Endometrial microvascular endothelial cells (primary cell): ENCODE data around the gene ATP2B3. TPM values are rescaled to one million over a fixed set of nuclear protein-coding genes. Genes with fewer than 3 reads are reported as not detected.

Experiments
- in situ Hi-C: cut with HindIII; loops from 2 replicates; pipeline ENCODE4 v1.10.0; 2017; ENCODE audit warnings: low sequenced_read_pairs, low pct_unique_long_range_greater_than_20kb; ENCODE audit errors: inconsistent ontology term
- total RNA-seq: library from RNA; depleted of rRNA; stranded (reverse); fragments of >200 nt; gene quantifications from one replicate; pipeline ENCODE4 v1.2.3, GENCODE V29; 2015; ENCODE audit errors: inconsistent ontology term

ATP2B3 gene
- total RNA-seq, 1 donor from 2014 or later = not detected

DNA sequence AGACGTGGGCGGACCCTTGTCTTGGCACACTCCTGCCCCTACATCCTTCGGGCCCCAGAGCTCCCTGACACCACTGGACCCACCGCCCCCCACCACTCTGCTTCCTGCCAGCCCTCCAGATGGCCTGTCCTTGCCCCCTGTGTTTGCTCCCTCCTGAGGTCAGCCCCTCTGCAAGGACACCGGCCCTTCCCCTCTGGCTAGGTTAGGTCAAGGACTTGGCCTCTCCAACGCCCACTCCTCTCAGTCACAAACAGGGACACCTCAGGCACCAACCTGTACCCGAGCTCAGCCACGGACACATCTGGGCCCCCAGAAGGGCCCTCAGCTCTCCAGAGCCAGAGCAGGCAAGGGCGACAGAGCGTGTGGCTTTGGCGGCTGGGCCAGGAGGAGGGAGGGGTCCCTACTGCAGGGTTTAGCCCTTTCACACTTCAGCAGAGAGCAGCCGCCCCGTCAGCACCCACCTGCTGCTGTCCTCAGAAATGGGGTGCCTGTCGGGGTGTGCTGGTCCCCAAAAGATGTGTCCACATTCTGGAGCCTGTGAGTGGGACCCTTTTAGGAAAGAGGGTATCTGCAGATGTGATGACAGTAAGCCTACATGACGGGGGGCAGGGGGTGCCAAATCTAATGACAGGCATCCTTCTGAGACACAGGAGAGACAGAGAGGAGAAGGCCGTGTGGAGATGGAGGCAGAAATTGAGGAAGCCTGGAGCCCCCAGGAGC is 106.0 kb downstream of the ATP2B3 start:
- in situ Hi-C loops = no loop called here

DNA sequence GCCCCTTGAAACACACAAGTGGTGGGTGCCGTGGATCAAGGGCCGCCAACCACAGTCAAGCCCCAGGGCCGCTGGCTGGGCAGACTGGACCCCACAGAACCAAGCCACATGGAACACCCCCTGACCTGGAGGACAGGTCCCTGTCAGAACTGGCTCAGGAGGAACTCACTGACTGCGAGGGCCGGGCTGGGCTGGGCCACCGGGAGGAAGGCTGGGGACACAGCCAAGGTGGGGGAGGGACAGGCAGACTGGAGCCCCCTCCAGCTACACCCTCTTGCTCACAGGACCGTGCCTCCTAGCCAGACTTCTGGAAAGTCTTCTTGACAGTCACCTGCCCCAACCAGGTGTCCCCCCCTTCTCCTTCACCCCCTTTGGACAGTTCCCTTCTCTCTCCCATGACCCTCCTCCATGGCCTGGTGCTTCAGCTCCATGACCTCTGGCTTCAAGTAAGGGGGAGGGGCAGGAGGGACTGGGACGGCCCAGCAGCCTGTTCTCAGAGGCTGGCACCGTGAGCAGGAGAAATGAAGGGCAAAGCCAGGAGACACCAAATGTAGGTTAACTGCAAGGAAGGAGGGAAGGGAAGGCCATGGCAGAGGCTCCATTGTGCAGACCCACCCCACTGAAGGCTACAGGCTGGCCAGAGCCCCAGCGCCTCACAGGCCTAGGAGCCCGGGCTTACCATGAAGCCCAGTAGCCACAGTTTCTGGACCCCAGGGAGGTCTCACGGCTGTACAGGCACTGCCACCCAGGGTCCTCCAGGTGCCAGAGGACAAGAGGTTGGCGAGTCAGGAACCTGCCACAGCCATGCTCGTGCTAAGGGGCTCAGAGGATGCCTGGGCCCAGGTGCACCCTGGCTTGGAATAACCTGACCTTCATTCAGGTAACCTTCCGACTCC is 107.0 kb downstream of the ATP2B3 start:
- in situ Hi-C loops = no loop called here

DNA sequence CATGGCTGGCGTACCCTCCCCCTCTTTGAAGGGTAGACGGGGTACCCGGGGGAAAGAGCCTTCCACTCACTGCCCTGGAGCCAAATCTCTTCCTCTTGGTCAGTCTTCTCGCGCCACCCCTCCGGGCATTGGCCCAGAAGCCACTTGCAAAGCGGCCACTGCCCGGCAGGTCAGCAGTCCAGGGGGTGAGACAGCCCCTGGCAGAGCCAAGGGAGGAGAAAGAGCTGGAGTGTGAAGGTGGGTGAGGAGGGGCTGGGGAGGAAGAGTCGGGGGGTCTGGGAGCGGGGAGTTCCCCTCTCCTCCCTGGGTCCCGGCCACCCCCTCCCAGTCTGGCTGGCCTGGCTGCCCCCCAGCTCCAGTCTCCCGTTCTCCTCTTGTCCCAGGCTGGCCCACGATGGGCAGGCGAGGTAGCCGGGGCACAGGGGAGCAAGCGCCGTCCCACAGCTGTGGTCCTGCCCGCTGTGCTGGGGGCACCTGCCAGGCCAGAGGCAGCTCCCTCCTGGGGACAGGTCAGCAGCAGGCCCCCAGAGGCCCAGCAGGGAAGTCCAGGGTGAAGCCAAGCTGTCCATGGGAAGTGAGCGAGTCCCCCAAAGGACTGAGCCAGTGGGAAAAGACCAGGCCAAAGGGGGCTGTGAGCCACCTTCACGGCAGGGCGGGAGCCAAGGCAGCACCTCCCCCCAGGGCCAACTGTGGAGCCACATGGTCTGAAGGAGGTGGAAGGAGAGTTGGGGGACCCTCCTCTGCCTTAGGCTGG is 108.0 kb downstream of the ATP2B3 start:
- in situ Hi-C loops = no loop called here

DNA sequence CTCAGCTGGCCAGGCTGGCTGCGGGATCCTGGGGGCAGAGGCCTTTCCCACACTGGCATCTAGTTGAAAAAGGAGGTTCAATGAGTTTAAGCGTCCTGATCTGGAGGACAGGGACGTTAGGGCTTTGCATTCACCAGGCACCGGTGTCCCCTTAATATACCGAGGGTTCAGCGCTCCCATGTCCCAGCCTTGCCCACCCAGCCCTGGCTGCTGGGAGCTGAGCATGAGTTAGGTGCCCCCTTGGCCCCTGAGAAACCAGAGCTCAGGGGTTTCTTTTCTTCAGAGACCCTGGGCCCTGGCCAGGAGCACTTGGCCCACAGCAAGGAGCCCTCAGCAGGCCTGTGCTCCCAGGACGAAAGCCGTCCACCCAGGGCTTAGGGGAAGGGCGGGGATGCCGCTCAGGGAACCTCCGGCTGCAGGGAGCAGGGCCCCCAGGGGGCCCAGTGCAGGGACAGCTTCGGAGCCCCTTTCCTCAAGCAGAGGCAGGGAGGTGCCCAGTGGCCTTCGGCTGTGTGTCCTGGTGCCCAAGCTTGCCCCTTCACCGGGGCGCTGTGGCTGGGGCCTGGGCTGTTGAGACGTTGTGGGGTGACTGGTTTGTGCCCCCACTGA is 108.7 kb downstream of the ATP2B3 start:
- in situ Hi-C loops = no loop called here

DNA sequence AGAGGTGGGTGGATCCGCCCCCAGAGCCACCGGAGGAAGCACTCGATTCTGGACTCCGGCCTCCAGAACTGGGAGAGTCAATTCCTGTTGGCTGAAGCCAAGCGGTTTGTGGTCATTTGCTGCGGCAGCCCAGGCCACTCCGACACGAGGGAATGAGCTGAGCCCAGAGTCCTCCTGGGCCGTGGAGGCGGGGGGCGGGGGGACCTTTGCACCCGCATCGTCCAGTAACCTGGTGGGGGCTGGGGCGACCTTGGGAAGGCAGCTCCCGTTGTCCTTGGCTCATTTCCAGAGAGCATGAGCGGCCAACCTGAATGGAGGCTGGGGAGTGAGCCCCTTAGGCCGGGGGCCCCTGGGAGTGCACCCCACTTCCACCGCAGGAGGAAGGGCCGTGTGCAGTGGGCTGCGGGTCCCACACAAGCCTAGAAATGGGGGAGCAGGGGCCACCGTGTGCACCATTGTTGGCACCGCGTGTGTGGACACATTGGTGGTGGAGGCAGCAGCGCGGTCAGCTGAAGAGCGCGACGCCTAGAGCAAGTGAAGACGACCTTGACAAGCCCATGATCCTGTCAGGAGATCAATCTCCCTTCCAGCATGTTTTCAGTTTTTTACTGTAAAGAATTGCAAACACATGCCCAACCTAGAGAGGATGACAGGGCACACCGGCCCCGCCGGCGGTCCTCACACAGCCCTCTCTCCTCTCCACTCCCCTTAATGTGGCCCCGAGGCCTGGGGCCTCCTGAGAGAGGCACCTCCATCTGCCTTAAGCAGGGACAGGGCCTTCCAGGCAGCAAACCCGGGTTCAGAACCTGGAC is 109.6 kb downstream of the ATP2B3 start:
- in situ Hi-C loops = no loop called here

DNA sequence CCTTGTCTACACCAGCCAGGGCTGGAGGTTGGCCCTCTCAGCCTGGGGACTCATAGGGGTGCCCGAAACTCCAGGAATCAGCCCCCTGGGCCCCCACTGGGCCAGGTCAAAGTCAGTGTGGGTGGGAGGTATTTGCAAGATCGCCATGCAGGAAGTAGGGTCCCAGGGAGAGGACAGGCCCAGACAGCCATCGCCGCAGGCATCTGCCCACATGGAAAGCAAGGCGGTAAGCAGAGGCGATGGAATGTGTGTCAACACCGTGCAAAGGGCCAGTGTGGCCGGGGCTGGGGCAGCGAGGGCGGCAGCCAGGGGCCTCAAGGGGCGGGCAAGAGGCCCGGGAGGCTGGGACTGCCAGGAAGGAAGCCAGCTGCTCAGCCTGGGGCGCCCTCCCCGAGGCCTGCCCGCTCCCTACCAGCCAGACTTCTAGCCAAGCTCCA is 110.3 kb downstream of the ATP2B3 start:
- in situ Hi-C loops = no loop called here

DNA sequence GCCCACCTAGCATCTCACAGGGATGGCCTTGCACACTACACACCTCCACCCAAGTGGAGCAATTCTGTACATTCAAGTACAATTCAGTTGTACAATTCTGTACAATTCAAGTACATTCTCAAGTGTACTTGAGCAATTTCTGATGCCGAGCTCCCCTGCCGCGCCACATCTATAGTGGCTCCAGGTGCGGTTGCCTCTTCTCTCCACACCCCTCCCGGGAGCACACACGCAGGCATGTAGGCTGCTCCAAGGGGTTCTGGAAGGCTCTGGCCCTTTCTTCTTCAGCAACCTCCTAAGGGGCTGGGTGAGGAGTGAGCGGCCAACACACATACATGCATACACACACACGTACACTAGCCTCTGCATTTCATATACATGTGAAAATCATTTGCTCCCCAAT is 110.7 kb downstream of the ATP2B3 start:
- in situ Hi-C loops = no loop called here

DNA sequence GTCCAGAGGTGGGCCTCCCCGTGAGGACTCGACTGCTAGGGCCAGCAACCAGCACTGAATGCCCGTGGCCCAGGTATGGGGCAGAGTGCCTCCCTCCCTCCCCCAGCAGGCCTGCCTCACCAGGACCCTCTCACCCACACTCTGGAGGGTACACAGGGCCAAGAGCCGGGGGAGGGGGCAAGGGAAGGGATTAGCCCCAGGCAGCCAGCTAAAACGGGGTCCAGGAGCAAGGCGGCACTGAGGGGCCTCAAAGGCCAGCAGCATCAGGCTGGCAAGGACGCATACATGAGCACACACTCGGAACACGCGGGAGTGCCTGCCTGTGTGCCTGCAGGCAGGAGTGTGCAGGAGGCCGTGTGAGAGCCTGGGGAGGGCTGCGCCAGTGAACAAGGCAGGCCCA is 111.2 kb downstream of the ATP2B3 start:
- in situ Hi-C loops = no loop called here

DNA sequence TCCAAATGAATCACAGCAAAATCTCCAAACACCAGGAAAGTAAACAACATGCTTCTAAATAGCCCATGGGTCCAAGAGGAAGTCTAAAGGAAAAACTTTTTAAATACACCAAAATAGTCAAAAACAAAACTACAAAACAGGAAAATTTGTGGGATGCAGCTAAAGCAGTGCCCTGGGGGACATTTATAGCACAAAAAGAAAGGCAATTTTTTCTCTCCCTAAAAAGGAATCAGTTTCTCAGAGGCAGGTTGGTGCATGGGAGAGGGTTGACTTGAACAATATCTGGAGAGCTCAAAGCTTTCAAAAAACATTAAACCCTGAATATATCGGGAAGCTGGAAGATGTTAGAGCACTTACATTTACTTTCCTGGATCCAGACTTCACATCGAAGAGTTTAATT is 113.9 kb downstream of the ATP2B3 start:
- in situ Hi-C loops = no loop called here

DNA sequence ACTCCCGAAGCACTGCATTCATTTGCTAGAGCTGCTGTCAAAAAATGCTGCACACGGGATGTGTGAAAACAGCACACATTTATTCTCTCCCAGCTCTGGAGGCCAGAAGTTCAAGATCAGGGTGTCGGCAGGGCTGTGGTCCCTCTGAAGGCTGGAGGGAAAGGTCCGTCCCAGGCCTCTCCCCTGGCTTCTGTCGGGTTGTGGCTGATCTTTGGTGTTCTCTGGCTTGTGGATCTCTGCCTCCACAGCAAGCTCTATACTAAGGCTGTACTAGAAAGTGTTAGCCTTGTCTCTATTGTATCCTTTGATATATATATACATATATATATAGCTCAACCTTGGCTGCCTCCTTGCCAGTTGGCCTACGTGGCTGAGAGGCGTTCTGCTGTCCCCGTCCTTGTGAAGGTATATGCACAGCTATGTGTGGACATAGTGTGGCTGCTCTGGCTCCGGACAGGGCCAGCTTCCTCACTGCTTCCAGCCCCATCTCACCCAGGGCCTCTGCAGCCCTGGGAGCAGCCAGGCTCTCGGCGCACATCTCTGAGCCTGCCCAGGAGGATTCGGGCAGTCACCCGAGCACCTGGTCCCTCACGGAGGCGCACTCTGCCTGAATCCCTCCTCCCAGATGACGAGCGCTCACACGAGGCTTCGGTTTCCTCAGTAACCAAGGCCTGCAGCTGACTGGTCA is 114.6 kb downstream of the ATP2B3 start:
- in situ Hi-C loops = no loop called here

Other genes with a start within 250 kb of the ATP2B3 start
- not detected for gene PNMA6F, start 195.9 kb upstream of the ATP2B3 start, total RNA-seq
- 4.7 TPM for gene ZNF275, start 183.5 kb upstream of the ATP2B3 start, total RNA-seq
- gene PNMA6E, start 116.3 kb upstream of the ATP2B3 start, total RNA-seq = not detected
- gene ZFP92, start 106.2 kb upstream of the ATP2B3 start, total RNA-seq = 1.3 TPM
- gene TREX2, start 71.6 kb upstream of the ATP2B3 start, total RNA-seq = 0.56 TPM
- gene HAUS7, start 47.1 kb upstream of the ATP2B3 start, total RNA-seq = 39.3 TPM
- gene BGN, start 22.7 kb upstream of the ATP2B3 start, total RNA-seq = 2.9 TPM
- 52.3 TPM for gene CCNQ, start 81.5 kb downstream of the ATP2B3 start, total RNA-seq
- gene DUSP9, start 129.6 kb downstream of the ATP2B3 start, total RNA-seq = not detected
- not detected for gene PNCK, start 156.2 kb downstream of the ATP2B3 start, total RNA-seq
- 2.6 TPM for gene SLC6A8, start 170.3 kb downstream of the ATP2B3 start, total RNA-seq
- 282 TPM for gene BCAP31, start 206.7 kb downstream of the ATP2B3 start, total RNA-seq
- gene ABCD1, start 207.2 kb downstream of the ATP2B3 start, total RNA-seq = 11.7 TPM
- gene PLXNB3, start 246.6 kb downstream of the ATP2B3 start, total RNA-seq = 15.3 TPM